HG02759 (cell line): Measurements from ENCODE around the gene TTC23L.

Source experiments
- ATAC-seq: cut with Tn5 transposase; IDR thresholded peaks from one replicate; pipeline ENCODE4 v1.9.1; 2021; ENCODE audit warnings: mild to moderate bottlenecking, moderate library complexity; ENCODE audit not compliant: unreplicated experiment

Gene TTC23L

DNA sequence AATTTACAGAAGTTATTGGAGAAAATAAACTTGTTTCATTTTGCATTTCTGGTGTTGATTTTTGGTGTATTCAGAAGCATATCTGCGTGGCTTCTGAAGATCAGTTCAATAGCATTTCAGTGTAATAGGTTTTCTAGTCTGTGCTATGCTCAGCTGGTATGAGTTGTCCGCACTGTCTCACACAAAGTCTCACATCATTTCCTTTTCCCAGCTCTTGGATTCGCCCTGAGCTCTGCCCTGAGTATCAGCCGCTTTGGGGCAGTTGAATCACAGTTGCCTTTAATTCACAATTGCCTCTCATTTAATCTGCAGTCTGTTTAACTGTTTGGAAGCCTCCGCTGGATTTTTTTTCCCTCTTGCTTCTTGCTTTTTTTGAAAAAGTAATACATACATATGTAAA is 6.4 kb upstream of the TTC23L start:
- ATAC-seq: no peak

DNA sequence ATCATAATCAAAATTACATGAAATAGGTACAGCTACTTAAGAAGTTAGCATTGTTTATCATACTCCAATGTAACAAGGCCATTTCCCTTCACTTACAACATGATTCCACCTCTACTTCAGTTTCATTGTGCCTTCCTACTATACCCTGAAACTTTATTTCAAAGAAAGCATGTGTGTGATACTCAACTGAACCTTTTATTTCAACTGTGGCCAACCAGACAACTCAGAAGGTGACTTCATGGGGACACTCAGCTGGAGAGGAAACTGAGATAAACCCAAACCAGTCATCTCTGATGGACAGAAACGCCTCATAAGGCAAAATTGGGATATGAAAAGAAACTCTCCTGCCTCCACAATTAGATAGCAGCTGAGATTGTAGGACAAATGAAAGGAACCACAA is 5.9 kb upstream of the TTC23L start:
- ATAC-seq: no peak

DNA sequence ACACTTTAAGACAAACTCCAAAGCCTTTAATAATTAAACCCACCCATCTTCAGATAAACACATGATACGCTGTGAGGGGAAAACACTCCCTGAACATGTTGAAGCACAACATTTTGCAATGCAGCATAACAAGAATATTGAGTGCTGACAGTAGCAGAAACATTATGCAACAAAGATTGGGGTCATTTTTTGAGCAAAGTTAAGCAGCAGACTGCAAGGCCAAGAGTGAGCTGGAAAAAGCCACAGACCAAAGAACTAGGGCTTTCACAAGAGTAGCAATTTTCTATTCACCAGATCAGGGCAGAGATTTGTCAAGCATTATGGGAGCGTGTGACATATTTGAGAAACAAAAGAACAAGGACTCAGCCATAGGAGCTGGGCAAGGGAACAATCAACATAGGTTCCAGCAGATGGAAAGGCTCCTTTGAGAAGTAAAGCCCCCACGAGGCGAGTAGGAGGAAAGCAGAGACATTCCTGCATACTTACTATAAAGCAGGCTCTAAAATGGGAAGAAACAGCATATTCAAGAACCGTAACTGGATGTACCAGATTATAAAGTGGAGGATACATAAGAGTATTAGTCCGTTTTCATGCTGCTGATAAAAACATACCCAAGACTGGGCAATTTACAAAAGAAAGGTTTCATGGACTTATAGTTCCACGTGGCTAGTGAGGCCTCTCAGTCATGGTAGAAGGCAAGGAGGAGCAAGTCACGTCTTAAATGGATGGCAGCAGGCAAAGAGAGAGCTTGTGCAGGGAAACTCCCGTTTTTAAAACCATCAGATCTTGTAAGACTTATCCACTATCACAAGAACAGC is 4.8 kb upstream of the TTC23L start:
- ATAC-seq: no peak

DNA sequence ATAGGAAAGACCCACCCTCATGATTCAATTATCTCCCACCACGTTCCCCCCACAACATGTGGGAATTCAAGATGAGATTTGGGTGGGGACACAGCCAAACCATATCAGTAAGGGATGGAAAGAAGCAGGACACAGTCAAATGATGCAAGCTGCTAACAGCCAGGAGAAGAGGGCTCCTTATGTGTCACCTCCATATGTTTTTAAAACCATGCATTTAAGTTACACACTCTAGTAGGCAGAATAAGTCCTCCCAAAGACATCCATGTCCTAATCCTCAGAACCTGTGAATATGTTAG is 4.2 kb upstream of the TTC23L start:
- ATAC-seq: no peak

DNA sequence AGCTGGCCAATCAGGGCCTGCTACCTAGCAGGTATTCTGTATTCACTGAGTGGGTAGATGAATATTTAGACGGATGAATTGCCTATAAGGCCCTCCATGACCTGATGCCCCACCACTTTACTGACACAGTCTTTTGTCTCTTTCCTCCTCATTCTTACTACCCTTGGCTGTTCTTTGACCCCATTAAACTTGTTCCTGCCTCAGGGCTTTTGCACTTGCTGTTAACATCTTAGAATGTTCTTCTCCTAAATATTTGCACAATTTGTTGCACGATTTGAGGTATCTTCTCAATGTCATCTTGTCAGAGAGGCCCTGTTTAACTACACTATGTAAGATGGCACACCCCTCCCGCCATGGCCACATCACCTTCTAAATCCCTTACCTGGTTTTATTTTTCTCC is 3.3 kb upstream of the TTC23L start:
- ATAC-seq: no peak

DNA sequence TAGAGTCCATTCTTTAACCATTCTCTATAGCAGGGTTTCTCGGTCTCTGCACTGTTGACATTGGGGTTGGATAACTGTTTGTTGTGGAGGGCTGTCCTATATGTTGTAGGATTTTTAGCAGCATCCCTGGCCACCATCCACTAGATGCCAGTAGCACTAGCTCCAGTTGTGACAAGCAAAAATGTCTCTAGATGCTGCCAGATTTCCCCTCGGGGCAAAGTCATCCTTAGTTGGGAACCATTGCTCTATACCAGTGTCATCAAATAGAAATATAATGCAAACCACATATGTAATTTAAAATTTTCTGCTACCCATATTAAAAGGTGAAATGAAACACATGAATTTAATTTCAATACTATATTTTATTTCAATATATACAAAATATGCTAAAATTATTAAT is 2.9 kb downstream of the TTC23L start:
- ATAC-seq: no peak

DNA sequence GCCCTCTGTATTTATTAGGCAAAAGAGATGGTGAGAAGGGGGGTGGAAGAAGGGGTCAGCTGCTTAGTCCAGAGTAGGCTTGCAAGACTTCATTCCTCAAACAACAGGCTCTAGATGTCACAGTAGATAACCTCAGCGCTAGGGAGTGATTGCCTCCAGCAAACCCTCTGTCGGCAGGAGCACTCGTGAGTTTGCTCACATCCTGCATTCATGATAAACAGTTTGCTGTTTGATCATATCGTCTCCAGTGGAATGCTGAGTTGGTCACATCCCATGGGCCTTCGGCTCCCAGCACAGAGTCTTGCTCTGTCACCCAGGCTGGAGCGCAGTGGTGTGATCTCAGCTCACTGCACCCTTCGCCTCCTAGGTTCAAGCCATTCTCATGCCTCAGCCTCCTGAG is 3.6 kb downstream of the TTC23L start:
- no peak for ATAC-seq

DNA sequence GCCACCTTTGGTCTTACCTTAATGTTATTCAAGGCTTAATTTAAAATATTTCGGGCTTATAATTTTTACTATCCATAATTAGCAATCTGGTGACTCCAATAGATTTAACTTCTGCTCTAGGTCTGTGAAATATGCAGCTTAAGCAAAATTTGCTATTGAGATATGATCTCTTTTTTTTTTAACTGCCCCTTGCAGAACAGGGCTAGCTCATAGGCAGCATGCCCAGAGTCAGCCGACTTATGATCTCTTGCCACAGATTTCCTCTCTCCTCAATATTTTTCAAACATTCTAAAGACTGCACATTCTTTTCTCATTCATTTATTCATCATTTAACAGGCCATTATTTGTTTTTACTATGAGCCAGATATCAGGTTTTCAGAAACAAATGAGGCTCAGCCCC is 4.5 kb downstream of the TTC23L start:
- no peak for ATAC-seq

DNA sequence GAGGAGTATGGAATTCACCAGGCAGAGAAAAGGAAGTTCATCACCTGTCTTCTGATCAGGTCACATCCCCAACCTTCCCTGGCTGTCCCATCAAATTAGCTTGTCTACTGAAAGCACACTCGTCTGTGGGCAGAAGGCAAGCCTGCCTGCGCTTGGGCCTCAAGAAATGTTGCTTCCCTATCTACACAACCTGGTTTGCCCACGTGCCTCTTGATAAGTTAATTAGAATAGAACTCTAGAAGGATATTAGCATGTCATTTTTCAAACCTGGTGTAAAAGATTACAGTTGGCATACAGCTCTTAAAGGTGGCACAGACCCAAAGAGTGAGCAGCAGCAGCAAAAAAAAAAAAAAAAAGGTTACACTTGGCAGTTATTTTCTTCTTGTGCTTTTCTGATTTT is 5.1 kb downstream of the TTC23L start:
- no peak for ATAC-seq

DNA sequence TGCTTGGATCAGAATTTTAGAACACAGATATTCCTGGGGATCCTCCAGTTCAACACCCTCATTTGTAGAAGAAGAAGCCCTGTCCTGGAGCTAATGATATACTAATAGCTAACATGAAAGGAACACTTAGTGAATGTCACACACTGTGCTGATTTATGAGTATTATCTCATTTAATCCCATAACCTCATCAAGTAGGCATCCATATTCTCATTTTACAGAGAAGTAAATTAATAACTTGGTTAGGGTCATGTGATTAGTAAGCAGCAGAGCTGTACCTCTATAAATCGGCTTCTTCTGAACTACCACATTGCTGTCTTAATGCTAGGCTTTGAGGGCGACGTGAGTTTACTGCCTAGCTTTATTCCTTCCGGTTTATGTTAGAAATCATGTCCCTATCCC is 6.0 kb downstream of the TTC23L start:
- ATAC-seq: no peak

DNA sequence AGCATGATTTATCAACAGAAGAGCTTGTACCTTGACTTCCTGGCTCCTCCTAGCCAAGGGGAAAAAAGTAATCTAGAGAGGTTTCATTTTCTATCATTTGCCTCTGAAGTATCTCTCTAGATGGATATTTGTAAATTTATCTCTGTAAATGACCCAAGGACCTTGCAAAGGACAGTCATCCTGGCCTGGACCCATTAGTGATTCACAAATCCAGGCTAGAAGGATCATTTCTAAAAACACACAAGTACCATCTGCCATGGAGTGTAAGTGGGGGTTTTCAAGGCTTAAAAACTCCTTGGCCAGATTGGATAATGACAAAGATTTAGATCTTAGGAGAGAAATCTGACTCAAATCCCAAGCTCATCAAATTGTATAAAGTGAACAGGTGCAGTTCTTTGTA is 8.1 kb downstream of the TTC23L start:
- ATAC-seq: no peak

DNA sequence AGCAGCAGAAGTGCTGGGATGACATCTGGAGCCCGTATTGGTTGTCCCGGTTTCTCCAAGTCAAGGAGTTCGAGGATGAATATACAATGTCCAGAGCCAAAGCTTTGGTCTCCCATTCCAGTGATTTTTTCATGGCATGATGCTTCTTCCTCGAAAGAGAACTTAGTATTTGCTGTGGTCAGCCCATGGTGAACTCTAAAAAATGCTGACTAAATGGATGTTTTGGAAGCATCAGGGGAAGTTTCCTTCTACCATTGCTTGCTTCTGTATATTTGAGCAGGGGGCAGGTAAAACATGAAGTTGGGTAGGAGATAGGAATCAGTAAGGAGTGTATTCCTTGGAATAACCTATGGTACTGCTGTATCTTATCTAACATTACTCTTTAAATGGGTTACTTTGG is 8.6 kb downstream of the TTC23L start:
- no peak for ATAC-seq

DNA sequence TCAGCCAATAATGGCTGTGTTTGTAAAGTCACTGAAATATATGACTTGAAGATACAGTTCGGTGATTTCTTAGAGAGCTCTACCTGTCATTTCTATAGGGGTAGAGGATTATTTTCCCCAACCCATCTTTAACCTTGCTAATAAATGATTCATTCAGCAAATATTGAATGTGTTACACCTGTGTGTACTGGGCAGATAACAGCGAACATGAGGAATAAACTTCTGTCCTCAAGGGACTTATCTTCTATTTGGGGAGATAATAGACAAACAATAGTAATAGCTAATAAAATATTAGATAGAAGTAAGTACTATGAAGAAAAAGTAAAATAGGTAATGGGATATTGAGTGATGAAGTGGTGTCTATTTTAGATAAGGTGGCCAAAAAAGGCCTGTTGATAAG is 9.3 kb downstream of the TTC23L start:
- ATAC-seq: no peak

DNA sequence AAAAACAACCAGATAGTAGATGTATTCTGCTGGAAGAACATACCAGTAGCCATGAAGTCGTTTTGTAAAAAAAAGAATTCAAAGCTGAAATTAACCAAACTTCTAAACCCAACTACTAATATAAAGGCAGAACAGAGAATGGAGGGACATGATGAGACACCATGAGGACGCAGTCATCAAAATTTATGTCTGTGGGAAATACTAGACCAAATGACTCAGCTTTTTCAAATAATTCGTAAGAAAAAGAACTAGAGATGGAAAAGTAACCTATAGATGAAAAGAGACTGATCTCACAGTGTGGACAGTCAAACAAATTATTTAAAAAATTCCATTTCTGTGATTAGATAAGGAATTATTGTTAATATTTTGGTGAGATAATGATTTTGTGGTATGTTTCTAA is 10.3 kb downstream of the TTC23L start:
- ATAC-seq: no peak

DNA sequence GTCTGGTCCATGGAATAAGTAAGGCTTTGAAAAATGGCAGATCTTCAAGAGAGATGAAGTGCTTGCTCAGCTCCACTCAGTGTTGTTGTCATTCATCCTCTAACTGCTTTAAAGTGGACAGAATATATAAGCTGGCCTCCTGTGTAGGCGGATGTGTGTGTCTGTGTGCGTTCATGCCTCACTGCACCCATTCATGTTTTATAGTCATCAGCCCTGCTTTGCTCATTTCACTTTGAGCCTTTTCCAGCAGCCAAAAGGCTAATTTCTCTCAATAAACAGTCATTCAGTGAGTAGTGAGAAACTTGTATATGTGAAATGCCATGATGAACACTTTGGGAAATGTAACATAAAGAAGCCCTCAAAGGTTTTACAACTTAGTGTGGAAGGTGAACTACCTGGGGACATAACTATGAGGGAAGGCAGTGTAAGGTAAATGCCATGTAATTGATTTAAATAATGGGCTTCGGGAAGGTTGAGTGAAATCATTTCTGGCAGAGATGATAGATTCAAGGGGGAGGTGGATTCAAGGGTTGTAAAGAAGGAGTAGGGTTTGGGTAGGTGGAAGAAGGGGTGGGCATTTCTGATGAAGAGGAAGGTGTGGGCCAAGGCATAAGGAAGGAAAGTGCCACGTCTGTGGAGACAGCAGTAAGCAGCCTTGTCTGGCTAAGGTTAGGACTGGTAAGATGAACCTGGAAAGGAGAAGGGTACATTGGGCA is 15.7 kb downstream of the TTC23L start:
- peak; percentile 98 for ATAC-seq

DNA sequence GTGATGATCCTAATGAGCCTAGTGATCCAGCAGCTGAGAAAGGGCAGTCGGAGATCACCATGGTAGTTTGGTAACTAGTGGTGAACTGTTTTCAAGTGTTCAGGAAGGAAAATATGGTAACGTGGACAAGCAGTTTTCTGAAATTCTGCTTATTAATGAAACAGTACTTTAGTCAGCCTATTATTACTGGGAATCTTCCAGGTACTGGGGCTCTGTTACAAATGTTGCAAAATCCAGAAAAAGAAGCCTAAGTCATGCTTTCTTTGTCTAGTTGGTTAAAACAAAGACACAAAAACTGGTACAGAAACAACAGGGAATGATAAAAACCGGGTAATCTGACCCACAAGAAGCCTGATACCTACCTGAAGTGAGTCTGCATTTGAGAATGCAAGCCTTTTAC is 18.2 kb downstream of the TTC23L start:
- ATAC-seq: no peak

DNA sequence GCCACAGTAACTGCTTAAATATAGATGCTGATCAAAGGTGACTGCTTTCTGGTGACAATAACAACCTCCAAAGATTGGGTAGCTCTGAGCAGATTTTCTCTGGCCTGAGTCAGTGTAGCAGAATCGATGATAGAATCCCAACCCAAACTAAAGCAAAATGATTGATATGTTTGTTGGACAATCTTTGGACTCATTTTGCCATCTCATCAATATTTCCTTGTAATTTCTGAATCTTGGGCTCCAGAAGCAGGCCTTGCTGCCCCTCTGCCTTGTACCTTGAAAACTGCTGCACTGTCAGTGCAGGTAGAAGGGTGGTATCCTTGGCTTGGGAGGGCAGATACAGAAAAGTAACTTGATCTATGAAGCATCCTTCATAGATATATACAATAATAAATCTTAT is 18.9 kb downstream of the TTC23L start:
- no peak for ATAC-seq

DNA sequence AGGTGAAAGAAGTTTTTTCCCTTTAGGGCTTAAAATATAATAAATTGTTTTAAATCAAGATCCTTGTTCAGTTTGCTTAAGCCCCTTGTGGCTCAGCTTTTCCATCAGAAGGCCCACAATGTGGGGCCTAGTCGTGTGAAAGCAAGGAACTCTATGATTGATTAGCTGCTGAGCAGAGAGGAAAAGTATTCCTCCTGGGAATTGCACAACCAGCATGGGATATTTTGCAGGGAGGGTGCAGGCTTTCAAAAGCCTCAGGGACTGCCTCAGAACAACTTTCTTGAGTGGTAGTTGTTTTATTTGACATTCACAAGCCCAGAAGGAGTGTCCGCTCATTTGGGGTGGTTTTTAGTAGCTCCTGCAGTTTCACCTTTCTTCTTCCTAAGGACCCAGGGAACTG is 19.8 kb downstream of the TTC23L start:
- ATAC-seq: no peak

DNA sequence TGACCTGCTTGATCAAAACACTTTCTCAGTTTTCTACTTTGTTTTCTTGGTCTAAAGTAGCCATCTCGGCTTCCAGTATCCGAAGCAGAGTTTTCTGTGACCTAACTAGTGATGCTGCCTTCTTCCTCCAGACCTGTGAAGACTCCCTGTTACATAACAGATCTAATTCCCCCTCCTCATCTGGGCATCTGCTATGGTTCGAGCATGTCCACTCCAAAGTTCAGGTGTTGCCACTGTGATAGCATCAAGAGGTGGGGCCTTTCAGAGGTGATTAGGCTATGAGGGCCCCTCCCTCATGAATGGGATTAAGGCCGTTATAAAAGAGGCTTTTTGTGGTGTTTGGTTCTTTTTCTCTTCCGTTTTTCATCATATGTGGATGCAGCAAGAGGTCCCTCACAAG is 20.3 kb downstream of the TTC23L start:
- ATAC-seq: no peak

DNA sequence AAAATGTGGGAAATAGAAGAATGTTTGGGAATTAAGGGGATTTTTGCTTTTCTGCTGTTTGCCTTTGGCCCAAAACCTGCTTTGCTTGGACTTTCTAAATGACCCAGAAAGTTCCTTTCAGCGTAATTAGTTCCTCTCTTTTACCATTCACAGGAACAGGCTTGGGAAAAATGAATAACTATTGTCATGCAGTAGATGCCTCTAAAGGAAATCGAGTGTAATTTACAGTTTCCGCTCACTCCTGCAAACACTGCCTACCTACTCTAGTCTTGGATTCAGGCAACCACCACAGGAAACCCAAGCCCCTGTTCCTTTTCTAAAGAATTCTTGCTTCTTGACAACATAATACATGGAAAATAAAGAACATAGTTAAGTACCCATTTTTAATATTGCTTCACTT is 25.0 kb downstream of the TTC23L start:
- ATAC-seq: no peak

DNA sequence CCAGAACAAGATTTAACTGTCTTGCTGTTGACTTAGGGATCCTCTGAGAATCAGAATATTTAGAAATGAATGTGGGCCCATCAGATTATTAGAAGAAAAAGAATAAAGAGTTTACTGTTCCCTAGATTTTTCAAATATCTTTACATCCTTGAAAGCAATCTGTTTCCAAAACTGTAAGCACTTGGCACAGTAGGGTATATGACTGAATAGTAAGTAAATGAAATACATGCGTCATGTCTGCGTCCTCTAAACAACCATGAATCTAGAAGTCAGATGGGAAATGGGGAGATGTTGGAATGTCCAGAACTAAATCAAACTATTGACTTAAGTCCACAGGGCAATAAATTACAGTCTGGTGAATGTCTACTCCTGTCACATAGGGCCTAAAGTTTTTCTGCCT is 26.1 kb downstream of the TTC23L start:
- no peak for ATAC-seq

DNA sequence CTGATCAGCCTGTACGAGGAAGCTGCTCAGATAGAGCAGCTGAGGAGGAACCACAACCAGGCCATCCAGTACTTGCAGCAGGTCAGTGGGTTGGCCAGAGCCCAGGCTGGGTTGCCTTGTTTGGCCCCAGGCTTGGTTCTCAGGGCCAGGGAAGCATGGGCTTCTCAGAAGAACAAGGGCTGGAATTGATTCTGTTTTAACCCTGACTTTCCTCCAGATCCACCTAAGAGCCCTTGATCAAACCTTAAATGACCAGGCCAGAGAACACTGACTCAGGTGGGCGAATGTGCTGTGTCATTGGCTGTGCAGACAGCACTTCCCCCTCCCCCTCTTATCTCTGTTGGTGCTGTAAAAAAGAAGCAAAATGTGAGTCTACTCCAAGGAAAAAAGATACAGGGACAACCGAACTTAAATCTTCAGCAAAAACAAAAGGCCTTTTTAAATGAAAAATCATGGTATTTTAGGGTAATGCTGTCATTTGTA is 28.1 kb downstream of the TTC23L start:
- ATAC-seq: no peak

DNA sequence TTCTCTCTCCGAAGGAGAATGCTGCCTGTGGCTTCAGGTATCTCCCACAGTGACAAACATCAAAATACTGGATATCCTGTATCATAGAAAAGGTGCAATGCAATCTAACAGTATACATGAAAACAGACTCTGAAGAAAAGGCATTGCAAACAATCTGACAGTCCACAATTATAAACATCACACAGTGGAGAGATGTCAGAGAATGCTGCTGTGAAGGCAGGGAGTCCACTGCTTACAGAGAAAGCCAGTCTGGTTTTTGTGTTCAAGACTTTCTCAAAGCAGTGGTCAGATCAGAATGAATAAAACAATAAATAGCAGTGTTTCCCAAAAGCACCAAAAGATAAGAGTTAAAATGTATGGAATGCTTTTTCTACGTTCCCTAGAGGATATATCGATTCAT is 28.7 kb downstream of the TTC23L start:
- no peak for ATAC-seq
